HG02642 (cell line): ENCODE results near the gene NLE1.
"Not testable (repeated sequence)": the region's sequence is repeated elsewhere in the genome, so short reads cannot be mapped to it uniquely, and the experiment has no call there.

Experiments
- ATAC-seq: cut with Tn5 transposase; IDR thresholded peaks from one replicate; pipeline ENCODE4 v1.9.1; 2021; ENCODE audit warnings: mild to moderate bottlenecking; ENCODE audit not compliant: unreplicated experiment, poor library complexity

NLE1 gene

GRCh38 chr17:35141681-35142466, at the start of gene NLE1:
Gene NLE1, minus strand, starts transcription at chr17:35142303. Its CDS starts 28 bp downstream, at chr17:35142275.
- peak; percentile 88 for ATAC-seq

- ATAC-seq: no peak
Measured at GRCh38 chr17:35191001-35191695, 49.0 kb upstream of the NLE1 start.

- no peak for ATAC-seq
Measured at GRCh38 chr17:35189291-35189690, 47.2 kb upstream of the NLE1 start.

- ATAC-seq: no peak
Measured at GRCh38 chr17:35188111-35188510, 46.0 kb upstream of the NLE1 start.

GRCh38 chr17:35187481-35187880, 45.4 kb upstream of the NLE1 start:
- no peak for ATAC-seq

GRCh38 chr17:35185849-35186248, 43.7 kb upstream of the NLE1 start:
- ATAC-seq: no peak

GRCh38 chr17:35184274-35184673, 42.2 kb upstream of the NLE1 start:
- no peak for ATAC-seq

GRCh38 chr17:35183332-35183731, 41.2 kb upstream of the NLE1 start:
- ATAC-seq: no peak

GRCh38 chr17:35179379-35179778, 37.3 kb upstream of the NLE1 start:
- ATAC-seq: not testable (repeated sequence)

- no peak for ATAC-seq
Measured at GRCh38 chr17:35176897-35177296, 34.8 kb upstream of the NLE1 start.

GRCh38 chr17:35175638-35176415, 33.7 kb upstream of the NLE1 start:
- ATAC-seq: no peak

- ATAC-seq: no peak
Measured at GRCh38 chr17:35174835-35175334, 32.8 kb upstream of the NLE1 start.

- not testable (repeated sequence) for ATAC-seq
Measured at GRCh38 chr17:35172321-35172720, 30.2 kb upstream of the NLE1 start.

- ATAC-seq: no peak
Measured at GRCh38 chr17:35171834-35172233, 29.7 kb upstream of the NLE1 start.

- ATAC-seq: no peak
Measured at GRCh38 chr17:35170968-35171771, 29.1 kb upstream of the NLE1 start.

GRCh38 chr17:35169835-35170363, 27.8 kb upstream of the NLE1 start:
- no peak for ATAC-seq

GRCh38 chr17:35167666-35168065, 25.6 kb upstream of the NLE1 start:
- ATAC-seq: no peak

GRCh38 chr17:35167046-35167445, 24.9 kb upstream of the NLE1 start:
- no peak for ATAC-seq

- ATAC-seq: no peak
Measured at GRCh38 chr17:35166526-35166925, 24.4 kb upstream of the NLE1 start.

GRCh38 chr17:35164716-35165115, 22.6 kb upstream of the NLE1 start:
- no peak for ATAC-seq
